GM23248 (cell line): ENCODE data around the gene EPG5.

ENCODE experiments used
- EZH2 ChIP-seq: fragments of 200-600 bp; sonication (generic); IDR thresholded peaks from 2 replicates; pipeline ENCODE4 v1.6.1; 2018; ENCODE audit warnings: antibody characterized with exemption, mild to moderate bottlenecking; ENCODE audit not compliant: insufficient read depth, poor library complexity, severe bottlenecking
- EZH2phosphoT487 ChIP-seq: fragments of 200-600 bp; sonication (generic); IDR thresholded peaks from 2 replicates; pipeline ENCODE4 v1.6.1; 2018; ENCODE audit warnings: antibody characterized with exemption, moderate library complexity, mild to moderate bottlenecking, low read depth; ENCODE audit not compliant: insufficient read depth

GRCh38 chr18:45913276-45913675, 53.9 kb downstream of the EPG5 start:
- TF ChIP-seq EZH2 = no peak
- TF ChIP-seq EZH2phosphoT487 = no peak
